ENCODE measurements around the gene NECTIN1. TPM values are rescaled to one million over a fixed set of nuclear protein-coding genes. Genes with fewer than 3 reads are reported as not detected.

NECTIN1 gene
- total RNA-seq, 1 experiment from 2014 or later: 2.3 TPM

DNA sequence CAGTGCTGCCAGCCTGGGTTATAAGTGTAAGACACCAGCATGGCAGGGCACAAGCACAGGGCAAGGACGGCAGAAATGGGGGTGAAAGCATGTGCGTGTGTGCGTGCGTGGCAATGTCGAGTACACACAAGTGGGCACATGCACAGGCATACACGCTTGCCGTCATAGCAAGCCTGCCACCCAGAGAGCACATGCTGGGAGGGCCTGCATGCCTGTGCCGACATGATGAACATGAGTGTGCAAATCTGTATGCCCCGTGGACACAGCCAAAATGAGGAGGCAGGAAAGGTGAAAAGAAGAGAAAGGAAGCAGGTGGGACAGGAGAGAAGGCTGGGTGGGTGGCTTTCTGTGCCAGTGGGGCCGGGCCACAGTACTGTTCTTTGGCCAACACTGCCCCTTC, 62.9 kb downstream of the NECTIN1 start:
- H3K36me3 ChIP-seq: no peaks in the 10 kb centered on the region
- H3K9me3 ChIP-seq (replicated peaks): no peaks in the 10 kb centered on the region
- DNase-seq (ENCODE audit: low read depth in 1 of 2, low spot score in 2 of 2): no peak
- H3K4me3 ChIP-seq: no peak overlapping the region
- H3K27ac ChIP-seq: no peak overlapping the region
- H3K27me3 ChIP-seq (replicated peaks): no peaks in the 10 kb centered on the region
- no peaks in the 10 kb centered on the region for H3K4me1 ChIP-seq (replicated peaks)

DNA sequence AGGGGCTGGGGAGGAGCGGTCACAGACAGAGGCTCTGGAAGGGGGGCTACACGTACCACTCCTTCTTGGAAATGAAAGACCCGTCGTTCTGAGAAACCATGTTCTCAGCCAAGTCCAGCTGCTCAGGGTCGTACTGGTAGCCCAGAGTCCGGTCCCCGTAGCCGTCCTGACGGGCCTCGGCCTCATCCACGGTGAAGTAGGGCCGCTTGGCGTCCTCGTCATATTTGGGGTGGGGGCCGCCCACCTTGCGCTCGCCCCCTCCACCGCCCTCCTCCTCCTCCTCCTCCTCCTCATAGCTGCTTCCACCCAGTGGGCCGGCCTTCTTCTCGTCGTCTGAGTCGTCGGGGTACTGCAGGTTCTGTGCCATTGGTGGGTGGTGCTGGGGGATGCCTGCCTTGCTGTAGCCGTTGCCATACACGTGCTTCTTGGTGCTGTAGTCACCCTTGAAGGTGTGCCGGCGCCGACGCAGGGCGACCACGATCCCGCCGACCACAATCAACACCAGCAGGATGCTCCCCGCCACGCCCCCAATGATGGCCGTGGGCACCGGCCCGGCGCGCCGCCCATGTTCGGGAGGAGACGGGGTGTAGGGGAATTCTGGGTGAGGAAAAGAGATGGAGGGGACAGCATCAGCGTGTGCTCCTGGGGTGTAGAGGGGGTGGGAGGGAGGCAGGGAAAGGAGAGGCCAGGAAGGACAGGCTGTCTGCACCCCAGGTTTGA, 64.1 kb downstream of the NECTIN1 start:
- no peak for DNase-seq (ENCODE audit: low read depth in 1 of 2, low spot score in 2 of 2)
- no peaks in the 10 kb centered on the region for H3K4me1 ChIP-seq (replicated peaks)
- no peak overlapping the region for H3K4me3 ChIP-seq
- H3K9me3 ChIP-seq (replicated peaks): no peaks in the 10 kb centered on the region
- no peaks in the 10 kb centered on the region for H3K27me3 ChIP-seq (replicated peaks)
- no peaks in the 10 kb centered on the region for H3K36me3 ChIP-seq
- H3K27ac ChIP-seq: no peak overlapping the region

DNA sequence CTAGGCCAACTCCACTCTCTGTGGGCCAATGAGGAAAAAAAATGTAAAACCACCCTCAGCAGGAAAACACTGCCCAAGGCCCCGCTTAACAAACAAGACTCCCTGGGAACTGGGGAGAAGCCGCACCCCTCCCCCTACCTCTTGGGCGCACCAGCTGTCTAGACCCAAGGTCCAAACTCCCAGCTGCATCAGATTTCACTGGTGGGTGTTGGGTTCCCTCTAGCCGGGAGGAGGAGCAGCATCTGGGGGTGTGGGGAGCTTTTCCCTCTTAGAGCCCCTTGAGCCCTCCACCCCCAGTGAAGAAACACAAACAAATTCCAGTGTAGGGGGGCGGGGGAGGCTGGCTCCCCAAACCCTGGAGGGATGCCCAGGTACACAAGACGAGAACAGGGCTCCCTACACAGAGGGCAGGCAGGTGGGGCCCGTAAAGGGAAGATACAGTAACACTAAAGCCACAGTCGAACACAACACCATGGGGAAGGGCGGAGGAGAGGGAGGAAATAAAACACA, 64.9 kb downstream of the NECTIN1 start:
- DNase-seq (ENCODE audit: low read depth in 1 of 2, low spot score in 2 of 2): no peak
- Histone ChIP-seq H3K27me3 (replicated peaks) (no peaks in the 10 kb centered on the region), H3K4me3 (no peak overlapping the region), H3K36me3 (no peaks in the 10 kb centered on the region), H3K9me3 (replicated peaks) (no peaks in the 10 kb centered on the region), H3K4me1 (replicated peaks) (no peaks in the 10 kb centered on the region), H3K27ac (no peak overlapping the region)

DNA sequence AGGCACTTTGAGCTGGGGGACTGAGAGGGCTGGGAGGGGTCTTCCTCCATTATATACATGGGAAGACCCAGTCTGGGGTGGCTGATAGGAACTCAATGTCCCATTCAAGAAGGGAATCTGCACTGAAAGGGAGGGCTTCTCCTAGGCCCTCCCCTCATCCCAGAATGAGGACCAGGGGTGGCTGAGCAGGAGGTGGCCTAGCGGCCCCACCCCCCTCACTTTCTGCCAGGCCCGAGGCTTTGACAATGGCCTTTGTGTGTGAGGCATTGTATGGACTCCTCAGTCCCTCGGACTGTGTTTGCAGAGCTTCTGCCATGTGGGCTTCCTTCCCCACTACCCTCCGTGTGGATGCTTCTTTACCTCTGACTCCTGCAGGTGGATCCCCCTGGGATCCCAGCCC, 65.7 kb downstream of the NECTIN1 start:
- H3K4me3 ChIP-seq: no peak overlapping the region
- no peaks in the 10 kb centered on the region for H3K4me1 ChIP-seq (replicated peaks)
- H3K9me3 ChIP-seq (replicated peaks): no peaks in the 10 kb centered on the region
- H3K36me3 ChIP-seq: no peaks in the 10 kb centered on the region
- no peak for DNase-seq (ENCODE audit: low read depth in 1 of 2, low spot score in 2 of 2)
- no peaks in the 10 kb centered on the region for H3K27me3 ChIP-seq (replicated peaks)
- H3K27ac ChIP-seq: no peak overlapping the region

DNA sequence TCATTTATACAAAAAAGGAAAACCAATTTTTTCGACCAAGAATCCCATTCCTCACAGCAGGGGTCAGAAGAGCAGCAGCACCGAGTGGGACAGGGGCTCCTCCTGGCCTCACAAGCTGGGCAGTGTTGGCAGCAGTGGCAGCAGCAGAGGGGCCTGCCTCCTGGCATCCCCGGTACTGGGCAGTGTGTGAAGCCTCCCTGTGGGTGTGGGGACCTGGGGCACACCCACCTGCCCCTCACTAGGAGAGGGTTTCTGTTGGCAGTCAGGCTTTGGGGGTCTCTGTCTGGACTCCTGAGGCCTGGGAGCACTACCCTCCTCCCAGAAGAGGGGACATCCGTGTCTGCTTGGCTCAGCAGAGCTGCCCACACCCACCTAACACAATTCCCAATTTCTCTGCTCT, 67.8 kb downstream of the NECTIN1 start:
- DNase-seq (ENCODE audit: low read depth in 1 of 2, low spot score in 2 of 2): no peak
- Histone ChIP-seq H3K9me3 (replicated peaks) (no peaks in the 10 kb centered on the region), H3K4me1 (replicated peaks) (no peaks in the 10 kb centered on the region), H3K27ac (no peak overlapping the region), H3K36me3 (no peaks in the 10 kb centered on the region), H3K27me3 (replicated peaks) (no peaks in the 10 kb centered on the region), H3K4me3 (no peak overlapping the region)

DNA sequence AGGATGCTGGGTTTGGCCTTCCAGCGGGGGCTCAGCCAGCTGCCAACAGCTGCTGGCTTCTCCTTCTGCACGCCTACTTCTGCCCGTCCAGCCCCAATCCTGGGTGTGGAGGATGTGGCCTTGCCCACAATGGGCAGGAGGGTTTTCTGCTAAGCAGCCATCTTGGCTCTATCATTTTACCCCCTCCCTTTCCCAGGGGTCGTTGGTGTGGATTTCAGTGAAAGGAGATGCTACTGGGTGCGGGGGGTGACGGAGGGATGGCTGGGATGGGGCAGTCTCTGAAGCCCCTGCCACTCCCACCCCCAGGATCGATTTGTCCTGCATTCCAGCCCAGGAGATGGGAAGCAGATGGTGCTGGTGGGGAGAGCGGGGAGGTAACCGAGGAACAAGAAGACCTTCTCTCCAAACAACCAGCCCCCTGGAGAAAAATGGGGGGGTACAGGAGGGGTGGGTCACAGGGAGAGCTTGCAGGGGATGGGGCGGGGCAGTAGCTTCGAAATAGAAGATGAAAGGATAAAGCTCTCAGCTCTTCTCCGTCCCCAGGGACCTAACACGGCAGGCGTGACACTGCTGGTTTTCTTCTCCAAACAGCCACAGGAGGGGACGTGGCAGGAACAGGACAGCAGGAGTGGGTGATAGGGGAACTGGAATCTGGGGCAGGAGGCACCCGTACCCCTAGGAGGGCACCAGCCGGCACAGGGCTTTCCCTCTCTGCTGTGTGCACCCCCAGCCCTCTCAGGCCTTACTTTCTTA, 68.9 kb downstream of the NECTIN1 start:
- Histone ChIP-seq H3K27ac (no peak overlapping the region), H3K36me3 (no peaks in the 10 kb centered on the region), H3K4me1 (replicated peaks) (no peaks in the 10 kb centered on the region), H3K4me3 (no peak overlapping the region), H3K9me3 (replicated peaks) (no peaks in the 10 kb centered on the region), H3K27me3 (replicated peaks) (no peaks in the 10 kb centered on the region)
- no peak for DNase-seq (ENCODE audit: low read depth in 1 of 2, low spot score in 2 of 2)

DNA sequence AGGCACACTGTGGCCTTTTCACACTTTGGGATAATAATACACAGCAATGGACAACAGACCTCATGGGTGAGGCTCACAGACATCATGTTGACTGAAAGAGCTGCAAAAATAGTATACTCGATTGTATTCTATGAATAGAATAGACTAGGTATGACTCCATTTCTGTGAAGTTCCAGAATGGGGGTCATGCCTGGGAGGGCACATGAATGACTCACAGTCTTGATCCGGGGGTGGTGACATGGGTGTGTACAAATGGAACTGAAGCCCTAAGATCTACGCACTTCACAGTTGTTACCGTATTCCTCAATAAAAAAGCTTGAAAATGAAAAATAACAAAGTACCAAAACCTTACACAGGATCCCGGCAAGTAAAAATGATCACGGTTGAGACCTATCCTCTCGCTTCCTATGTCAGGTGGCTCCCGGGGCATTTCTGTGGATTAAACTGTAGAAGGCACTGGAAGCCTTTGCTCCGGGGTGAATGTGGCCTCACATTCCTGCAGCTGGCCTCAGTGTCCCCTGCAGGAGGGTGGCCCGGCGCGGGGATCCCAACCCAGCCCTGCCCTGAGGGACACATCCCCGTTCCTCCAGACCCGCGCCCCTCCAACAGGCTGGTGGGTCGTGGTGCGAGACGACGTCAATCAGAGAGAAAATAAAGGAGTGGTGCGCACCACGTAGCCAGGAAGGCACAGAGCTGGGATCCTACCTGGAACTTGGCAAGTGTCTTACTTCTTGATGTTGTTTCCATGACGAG, 75.9 kb downstream of the NECTIN1 start:
- H3K4me3 ChIP-seq: no peak overlapping the region
- no peak overlapping the region for H3K27ac ChIP-seq
- no peaks in the 10 kb centered on the region for H3K9me3 ChIP-seq (replicated peaks)
- DNase-seq (ENCODE audit: low read depth in 1 of 2, low spot score in 2 of 2): no peak
- H3K36me3 ChIP-seq: no peaks in the 10 kb centered on the region
- H3K27me3 ChIP-seq (replicated peaks): no peaks in the 10 kb centered on the region
- no peaks in the 10 kb centered on the region for H3K4me1 ChIP-seq (replicated peaks)

DNA sequence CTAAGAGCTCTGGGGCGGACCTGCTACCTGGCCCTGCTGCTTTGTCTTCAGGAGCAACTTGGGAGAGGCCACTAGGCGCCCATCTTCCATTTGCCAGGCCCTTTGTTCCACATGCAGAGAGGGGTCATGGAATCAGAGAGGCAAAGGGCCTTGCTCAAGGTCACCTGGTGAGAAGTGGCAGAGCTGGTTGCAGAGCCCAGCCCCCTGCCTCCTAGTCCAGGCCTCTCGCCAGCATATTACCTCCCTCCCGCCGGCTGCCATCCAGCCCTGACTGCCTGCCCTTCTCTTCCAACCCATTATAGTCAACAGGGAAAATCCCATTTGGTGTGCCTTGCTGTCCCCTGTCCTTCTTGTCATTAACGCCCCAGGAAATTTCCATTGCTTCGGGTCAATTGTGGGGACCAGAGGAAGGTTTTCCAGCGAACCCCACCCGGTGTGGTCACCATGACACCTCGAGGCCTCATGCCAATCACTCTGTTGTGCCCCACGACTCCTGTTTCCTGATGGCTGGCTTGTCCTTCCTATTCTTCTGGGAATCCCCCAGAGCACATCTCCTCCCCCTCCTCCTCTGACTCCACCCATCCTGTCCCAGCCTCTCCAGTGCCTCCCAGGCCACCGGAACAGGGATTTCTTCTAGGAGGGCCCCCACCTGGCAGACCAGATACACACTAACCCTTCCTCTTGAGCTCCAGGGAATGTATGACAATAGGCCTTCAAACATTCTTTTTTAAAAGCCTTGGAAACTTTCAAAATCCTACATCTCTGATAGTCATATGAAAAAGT, 77.0 kb downstream of the NECTIN1 start:
- no peak for DNase-seq (ENCODE audit: low read depth in 1 of 2, low spot score in 2 of 2)
- H3K27me3 ChIP-seq (replicated peaks): no peaks in the 10 kb centered on the region
- H3K9me3 ChIP-seq (replicated peaks): no peaks in the 10 kb centered on the region
- no peak overlapping the region for H3K27ac ChIP-seq
- no peak overlapping the region for H3K4me3 ChIP-seq
- H3K4me1 ChIP-seq (replicated peaks): no peaks in the 10 kb centered on the region
- H3K36me3 ChIP-seq: no peaks in the 10 kb centered on the region

DNA sequence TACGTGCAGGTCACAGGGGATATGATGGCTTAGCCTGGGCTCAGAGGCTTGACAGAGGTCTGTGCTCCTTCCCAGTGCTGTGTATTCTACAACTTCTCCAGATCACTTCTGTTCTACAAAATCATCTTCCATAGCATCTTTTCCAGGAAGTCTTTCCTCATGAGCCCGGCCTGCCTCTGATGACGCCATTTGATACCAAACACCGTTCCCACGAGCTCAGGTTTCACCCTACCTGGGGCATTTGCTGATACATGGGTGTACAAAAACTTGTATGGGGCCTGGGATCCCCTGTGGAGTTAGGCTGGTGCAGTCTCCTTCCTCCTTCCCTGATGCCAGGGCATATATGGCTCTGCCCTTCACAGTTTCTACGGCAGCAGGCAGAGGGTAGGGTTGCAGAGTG, 78.7 kb downstream of the NECTIN1 start:
- Histone ChIP-seq H3K4me3 (no peak overlapping the region), H3K27me3 (replicated peaks) (no peaks in the 10 kb centered on the region), H3K4me1 (replicated peaks) (no peaks in the 10 kb centered on the region), H3K27ac (no peak overlapping the region), H3K9me3 (replicated peaks) (no peaks in the 10 kb centered on the region), H3K36me3 (no peaks in the 10 kb centered on the region)
- DNase-seq (ENCODE audit: low read depth in 1 of 2, low spot score in 2 of 2): no peak

DNA sequence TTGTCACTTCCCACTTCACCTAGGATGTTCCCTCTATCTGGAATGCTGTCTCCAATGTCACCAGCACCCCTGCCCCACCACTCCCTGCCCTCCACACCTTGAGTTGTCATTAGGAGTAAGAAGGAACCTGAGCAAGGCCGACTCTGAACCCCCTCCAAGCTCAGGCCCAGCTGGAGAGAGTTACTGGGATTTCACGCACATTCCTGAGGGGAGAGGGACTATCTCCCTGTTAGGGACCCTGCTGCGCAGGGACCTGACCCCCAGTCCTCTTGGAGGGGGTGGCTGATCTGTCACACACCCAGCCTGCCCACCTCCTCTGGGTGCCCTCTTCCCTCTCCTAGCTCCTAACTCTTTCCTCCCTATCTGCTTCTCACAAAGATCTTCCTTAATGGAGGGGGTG, 81.7 kb downstream of the NECTIN1 start:
- H3K27ac ChIP-seq: no peak overlapping the region

DNA sequence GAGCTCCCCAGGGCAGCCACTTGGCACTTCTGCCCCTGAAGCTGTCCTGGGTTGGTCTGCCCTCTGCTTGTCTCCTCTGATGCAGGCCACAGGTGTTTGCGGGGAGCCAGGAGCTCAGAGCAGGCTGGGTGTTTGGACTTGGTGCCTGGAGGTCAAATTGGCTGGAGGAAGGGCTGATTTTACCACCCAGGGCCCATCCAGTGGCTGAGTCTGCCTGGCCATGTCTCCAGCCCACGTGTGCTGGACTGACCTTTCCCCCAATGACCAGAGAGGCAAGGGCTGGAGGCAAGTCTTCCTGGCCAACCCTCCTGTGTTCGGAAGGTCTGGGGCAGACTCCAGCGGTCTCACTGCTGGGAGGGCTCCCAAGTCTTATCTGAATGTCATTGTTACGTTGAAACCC, 84.0 kb downstream of the NECTIN1 start:
- Histone ChIP-seq H3K36me3 (no peaks in the 10 kb centered on the region), H3K9me3 (replicated peaks) (no peaks in the 10 kb centered on the region), H3K27ac (no peak overlapping the region), H3K27me3 (replicated peaks) (no peaks in the 10 kb centered on the region), H3K4me1 (replicated peaks) (no peaks in the 10 kb centered on the region), H3K4me3 (no peak overlapping the region)
- DNase-seq (ENCODE audit: low read depth in 1 of 2, low spot score in 2 of 2): no peak

More for the DNA sequence above, 81.7 kb downstream of the NECTIN1 start:
- Histone ChIP-seq H3K4me1 (replicated peaks) (no peaks in the 10 kb centered on the region), H3K36me3 (no peaks in the 10 kb centered on the region), H3K4me3 (no peak overlapping the region), H3K9me3 (replicated peaks) (no peaks in the 10 kb centered on the region), H3K27me3 (replicated peaks) (no peaks in the 10 kb centered on the region)
- no peak for DNase-seq (ENCODE audit: low read depth in 1 of 2, low spot score in 2 of 2)

DNA sequence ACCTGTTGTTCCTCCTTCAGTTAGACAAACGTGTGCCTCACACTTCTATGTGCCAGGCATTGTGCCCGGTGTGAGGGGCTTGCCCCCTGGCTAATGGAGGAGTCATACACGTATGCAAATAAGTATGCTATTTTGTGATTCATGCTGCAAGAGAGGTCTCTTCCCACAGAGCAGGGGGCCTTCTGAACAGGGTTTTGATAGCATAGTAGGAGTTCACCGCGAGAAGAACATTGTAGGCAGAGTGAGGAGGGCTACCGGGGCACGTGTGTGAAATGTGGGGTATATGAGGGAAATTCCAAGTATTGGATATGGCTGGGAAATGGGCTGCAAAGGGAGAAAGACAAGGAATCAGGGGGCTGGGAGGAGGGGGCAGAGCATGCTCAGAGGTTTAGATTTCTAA, 84.5 kb downstream of the NECTIN1 start:
- Histone ChIP-seq H3K4me3 (no peak overlapping the region), H3K4me1 (replicated peaks) (no peaks in the 10 kb centered on the region)

DNA sequence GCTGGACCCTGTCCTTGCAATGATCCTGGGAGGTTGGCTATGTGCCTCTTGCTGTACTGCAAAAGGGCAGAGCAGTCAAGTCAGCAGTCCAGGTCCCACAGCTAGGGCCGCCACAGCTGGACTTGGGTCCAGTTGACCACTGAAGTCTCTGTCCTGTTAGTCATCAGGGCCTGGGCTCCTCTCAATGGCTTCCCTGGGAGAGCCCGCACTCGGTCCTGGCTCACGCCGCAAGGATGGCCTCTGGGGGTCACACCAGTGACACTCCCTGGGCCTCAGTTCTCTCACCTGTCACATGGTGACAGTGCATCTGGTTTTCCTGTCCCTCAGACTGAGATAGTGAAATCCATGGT, 85.1 kb downstream of the NECTIN1 start:
- no peak overlapping the region for H3K4me3 ChIP-seq
- no peaks in the 10 kb centered on the region for H3K27me3 ChIP-seq (replicated peaks)
- no peaks in the 10 kb centered on the region for H3K4me1 ChIP-seq (replicated peaks)
- H3K9me3 ChIP-seq (replicated peaks): no peaks in the 10 kb centered on the region
- H3K36me3 ChIP-seq: no peaks in the 10 kb centered on the region
- DNase-seq (ENCODE audit: low read depth in 1 of 2, low spot score in 2 of 2): no peak
- H3K27ac ChIP-seq: no peak overlapping the region

More for the DNA sequence above, 84.5 kb downstream of the NECTIN1 start:
- no peak for DNase-seq (ENCODE audit: low read depth in 1 of 2, low spot score in 2 of 2)
- H3K27ac ChIP-seq: no peak overlapping the region
- no peaks in the 10 kb centered on the region for H3K9me3 ChIP-seq (replicated peaks)
- no peaks in the 10 kb centered on the region for H3K36me3 ChIP-seq
- H3K27me3 ChIP-seq (replicated peaks): no peaks in the 10 kb centered on the region
